SU-DHL-6 (cell line): ENCODE results near the gene SYDE2.

Source experiments
- EZH2phosphoT487 ChIP-seq: fragments of 200-600 bp; sonication (generic), shearing (Covaris generic); conservative IDR thresholded peaks from 2 replicates; pipeline ENCODE4 v1.6.1; 2018; ENCODE audit warnings: mild to moderate bottlenecking, antibody characterized with exemption, low read length, moderate library complexity, mixed read lengths
- TF ChIP-seq, protein P1 (sequence below): fragments of 200-600 bp; sonication (generic); IDR thresholded peaks from one replicate; pipeline ENCODE4 v1.5.1; 2017; ENCODE audit warnings: antibody characterized with exemption, mild to moderate bottlenecking, low read length, moderate library complexity; ENCODE audit not compliant: insufficient read depth, poor library complexity, severe bottlenecking

DNA sequence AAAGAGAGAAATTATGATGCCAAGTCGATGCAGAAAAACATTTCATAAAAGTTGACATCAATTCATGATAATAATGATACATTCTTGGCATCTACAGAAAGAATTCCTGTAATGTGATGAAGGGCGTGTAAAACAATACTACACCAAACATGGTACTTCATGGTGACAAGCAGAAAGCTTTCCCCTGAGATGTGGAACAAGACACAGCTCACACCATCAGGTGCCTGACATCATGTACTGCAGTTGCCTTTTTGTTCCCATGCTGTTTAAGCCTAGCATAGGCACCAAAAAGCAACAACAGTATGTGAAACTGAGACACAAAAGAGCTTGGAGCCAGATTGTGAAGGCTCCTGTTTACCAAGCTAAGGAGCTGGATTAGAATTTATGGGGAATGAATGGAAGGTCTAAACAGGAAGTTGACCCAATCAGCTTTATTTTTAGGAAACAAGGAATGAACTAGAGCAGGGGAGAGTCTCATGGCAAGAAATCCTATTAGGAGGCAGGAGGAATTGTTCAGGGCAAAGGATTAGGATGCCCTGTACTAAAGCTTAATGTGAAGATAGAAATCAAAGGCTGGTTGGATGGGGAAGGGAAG is 67.2 kb downstream of the SYDE2 start:
- TF ChIP-seq, protein P1, sequence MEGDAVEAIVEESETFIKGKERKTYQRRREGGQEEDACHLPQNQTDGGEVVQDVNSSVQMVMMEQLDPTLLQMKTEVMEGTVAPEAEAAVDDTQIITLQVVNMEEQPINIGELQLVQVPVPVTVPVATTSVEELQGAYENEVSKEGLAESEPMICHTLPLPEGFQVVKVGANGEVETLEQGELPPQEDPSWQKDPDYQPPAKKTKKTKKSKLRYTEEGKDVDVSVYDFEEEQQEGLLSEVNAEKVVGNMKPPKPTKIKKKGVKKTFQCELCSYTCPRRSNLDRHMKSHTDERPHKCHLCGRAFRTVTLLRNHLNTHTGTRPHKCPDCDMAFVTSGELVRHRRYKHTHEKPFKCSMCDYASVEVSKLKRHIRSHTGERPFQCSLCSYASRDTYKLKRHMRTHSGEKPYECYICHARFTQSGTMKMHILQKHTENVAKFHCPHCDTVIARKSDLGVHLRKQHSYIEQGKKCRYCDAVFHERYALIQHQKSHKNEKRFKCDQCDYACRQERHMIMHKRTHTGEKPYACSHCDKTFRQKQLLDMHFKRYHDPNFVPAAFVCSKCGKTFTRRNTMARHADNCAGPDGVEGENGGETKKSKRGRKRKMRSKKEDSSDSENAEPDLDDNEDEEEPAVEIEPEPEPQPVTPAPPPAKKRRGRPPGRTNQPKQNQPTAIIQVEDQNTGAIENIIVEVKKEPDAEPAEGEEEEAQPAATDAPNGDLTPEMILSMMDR = no peak
- TF ChIP-seq EZH2phosphoT487 = no peak
